Measurements from ENCODE around the gene RPS3.
A peak's percentile ranks its signal among the peaks of the same experiment; 100 is the strongest.
"Not testable (repeated sequence)": the region's sequence is repeated elsewhere in the genome, so short reads cannot be mapped to it uniquely, and the experiment has no call there.

The RPS3 gene

DNA sequence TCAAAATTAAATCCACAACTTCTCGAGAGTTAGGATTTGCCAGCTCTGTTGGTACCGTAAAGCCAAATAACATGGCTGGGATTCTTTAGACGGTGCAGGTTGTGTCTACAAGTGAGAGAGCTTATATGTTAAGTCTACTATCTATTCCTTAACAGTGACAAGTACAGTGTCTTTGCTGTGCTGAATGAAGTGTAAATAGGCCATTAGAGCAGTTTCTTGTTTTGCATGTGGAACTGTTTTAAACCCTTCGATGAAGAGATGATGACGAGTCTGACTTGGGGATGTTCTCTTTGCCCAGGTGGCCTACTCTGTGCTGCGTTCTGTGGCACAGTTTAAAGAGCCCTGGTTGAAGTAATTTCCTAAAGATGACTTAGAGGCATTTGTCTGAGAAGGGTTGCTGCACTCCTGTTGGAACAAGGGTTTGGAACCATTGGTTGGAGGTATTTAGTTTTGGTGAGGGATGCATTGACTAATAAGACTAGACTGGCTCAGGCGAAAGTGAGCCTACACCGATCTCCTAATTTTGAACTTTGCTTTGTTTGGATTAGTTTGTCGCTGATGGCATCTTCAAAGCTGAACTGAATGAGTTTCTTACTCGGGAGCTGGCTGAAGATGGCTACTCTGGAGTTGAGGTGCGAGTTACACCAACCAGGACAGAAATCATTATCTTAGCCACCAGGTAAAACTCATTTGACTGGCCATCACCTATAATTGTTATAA is 988 bp downstream of the RPS3 start:
- Histone ChIP-seq H3K4me3 (ENCODE audit: low read depth, low read length) (peak overlapping the region; percentile 87), H3K36me3 (ENCODE audit: control insufficient read depth, insufficient read depth, low read length) (peaks cover 57% of the 10 kb centered on the region), H3K9me3 (ENCODE audit: control insufficient read depth, insufficient read depth, low read depth, low read length) (no peaks in the 10 kb centered on the region), H3K27ac (ENCODE audit: low read depth, low read length) (peak overlapping the region; percentile 97), H3K4me1 (ENCODE audit: control insufficient read depth, insufficient read depth, low read length) (peaks cover 6% of the 10 kb centered on the region; the same call in 1 of the 2 replicates), H3K9ac (ENCODE audit: low read length) (peak overlapping the region; percentile 90), H3K27me3 (ENCODE audit: control insufficient read depth, insufficient read depth, low read length) (no peaks in the 10 kb centered on the region)

DNA sequence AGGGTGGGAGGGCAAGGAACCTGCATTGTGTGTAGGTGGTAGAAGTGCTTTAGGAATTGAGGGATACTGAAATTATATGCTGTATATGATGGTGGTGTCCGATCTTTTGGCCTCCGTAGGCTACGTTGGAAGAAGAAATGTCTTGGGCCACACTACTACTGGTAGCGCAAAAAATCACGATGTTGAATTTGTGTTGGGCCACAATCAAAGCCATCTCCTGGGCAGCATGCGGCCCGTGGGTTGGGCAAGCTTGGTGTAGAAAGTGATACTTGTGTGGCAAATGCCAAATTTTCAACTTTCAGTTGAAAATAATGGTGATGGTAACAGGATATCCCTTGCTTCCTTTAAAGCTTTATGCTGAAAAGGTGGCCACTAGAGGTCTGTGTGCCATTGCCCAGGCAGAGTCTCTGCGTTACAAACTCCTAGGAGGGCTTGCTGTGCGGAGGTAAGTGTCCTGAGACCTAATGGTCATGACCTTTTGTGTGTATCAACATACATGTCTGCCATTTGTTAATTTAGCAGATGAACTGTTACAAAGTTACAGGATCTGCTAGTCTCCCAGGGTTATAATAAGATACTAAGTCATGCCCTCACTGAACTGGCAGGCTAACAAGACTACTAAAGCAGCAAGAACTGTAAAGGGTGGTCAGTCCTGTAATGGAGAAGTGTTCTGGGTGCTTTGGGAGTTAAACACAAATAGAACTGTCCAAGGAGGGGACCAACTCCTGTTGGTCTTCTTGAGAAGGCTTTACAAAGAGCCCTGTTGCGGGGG is 2.9 kb downstream of the RPS3 start:
- H3K9ac ChIP-seq (ENCODE audit: low read length) = peak overlapping the region; percentile 11

DNA sequence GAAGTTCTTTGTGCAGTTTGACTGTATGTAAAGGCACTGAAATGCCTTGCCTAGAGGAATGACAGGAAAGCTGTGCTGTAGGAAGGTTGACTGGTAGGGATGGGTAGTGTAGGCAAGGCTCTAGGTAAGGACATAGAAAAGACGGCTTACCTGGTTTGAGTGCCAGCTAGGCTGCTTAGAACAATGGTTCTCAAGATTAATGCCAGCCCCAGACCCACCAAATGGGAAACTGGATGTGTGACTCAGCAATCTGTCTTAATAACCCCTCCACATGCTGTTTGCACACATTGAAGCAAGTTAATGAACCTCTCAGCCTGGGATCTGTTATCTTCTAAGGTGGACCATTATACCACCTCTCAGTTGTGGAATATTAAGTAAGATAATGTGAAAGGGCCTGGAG is 3.7 kb downstream of the RPS3 start:
- H3K36me3 ChIP-seq (ENCODE audit: control insufficient read depth, insufficient read depth, low read length) = peaks cover 82% of the 10 kb centered on the region

More for the DNA sequence above, 2.9 kb downstream of the RPS3 start:
- Histone ChIP-seq H3K27me3 (ENCODE audit: control insufficient read depth, insufficient read depth, low read length) (no peaks in the 10 kb centered on the region), H3K4me1 (ENCODE audit: control insufficient read depth, insufficient read depth, low read length) (peaks cover 6% of the 10 kb centered on the region; the same call in 1 of the 2 replicates), H3K4me3 (ENCODE audit: low read depth, low read length) (peak overlapping the region; percentile 87), H3K27ac (ENCODE audit: low read depth, low read length) (0 out of 2 replicates have a peak overlapping the region, but pooled peaks have one; percentile 29), H3K36me3 (ENCODE audit: control insufficient read depth, insufficient read depth, low read length) (peaks cover 75% of the 10 kb centered on the region), H3K9me3 (ENCODE audit: control insufficient read depth, insufficient read depth, low read depth, low read length) (no peaks in the 10 kb centered on the region)

DNA sequence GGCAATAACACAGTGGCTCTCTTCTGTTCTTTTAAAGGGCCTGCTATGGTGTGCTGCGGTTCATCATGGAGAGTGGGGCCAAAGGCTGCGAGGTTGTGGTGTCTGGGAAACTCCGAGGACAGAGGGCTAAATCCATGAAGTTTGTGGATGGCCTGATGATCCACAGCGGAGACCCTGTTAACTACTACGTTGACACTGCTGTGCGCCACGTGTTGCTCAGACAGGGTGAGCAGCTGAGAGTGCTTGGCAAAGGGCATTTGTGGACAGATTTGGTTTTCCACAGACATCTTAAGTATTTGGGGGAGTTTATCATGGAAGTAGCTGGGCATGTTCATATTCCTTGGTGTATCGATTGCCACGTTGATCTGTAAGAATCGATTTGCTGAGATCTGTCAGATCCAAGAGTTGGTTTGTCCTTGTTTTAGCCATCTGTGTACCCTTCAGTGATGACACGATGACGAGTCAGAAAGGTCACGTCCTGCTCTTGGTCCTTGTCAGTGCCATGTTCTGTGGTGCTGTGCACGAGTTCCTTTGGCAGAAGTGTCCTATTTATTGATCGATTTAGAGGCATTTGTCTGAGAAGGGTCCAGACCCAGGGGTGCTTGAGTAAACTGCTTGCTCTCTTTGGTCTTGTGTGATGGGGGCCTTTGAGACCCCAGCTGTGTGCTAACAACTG is 4.8 kb downstream of the RPS3 start:
- Histone ChIP-seq H3K27ac (ENCODE audit: low read depth, low read length) (no peak overlapping the region), H3K9me3 (ENCODE audit: control insufficient read depth, insufficient read depth, low read depth, low read length) (no peaks in the 10 kb centered on the region), H3K36me3 (ENCODE audit: control insufficient read depth, insufficient read depth, low read length) (peaks cover 90% of the 10 kb centered on the region), H3K4me3 (ENCODE audit: low read depth, low read length) (no peak overlapping the region), H3K9ac (ENCODE audit: low read length) (no peak overlapping the region), H3K27me3 (ENCODE audit: control insufficient read depth, insufficient read depth, low read length) (no peaks in the 10 kb centered on the region), H3K4me1 (ENCODE audit: control insufficient read depth, insufficient read depth, low read length) (peaks cover 6% of the 10 kb centered on the region; the same call in 1 of the 2 replicates)

More for the DNA sequence above, 3.7 kb downstream of the RPS3 start:
- no peak overlapping the region for H3K4me3 ChIP-seq (ENCODE audit: low read depth, low read length)
- no peak overlapping the region for H3K27ac ChIP-seq (ENCODE audit: low read depth, low read length)
- H3K9me3 ChIP-seq (ENCODE audit: control insufficient read depth, insufficient read depth, low read depth, low read length) = no peaks in the 10 kb centered on the region
- H3K9ac ChIP-seq (ENCODE audit: low read length) = no peak overlapping the region
- H3K4me1 ChIP-seq (ENCODE audit: control insufficient read depth, insufficient read depth, low read length) = peaks cover 6% of the 10 kb centered on the region; the same call in 1 of the 2 replicates
- H3K27me3 ChIP-seq (ENCODE audit: control insufficient read depth, insufficient read depth, low read length) = no peaks in the 10 kb centered on the region

DNA sequence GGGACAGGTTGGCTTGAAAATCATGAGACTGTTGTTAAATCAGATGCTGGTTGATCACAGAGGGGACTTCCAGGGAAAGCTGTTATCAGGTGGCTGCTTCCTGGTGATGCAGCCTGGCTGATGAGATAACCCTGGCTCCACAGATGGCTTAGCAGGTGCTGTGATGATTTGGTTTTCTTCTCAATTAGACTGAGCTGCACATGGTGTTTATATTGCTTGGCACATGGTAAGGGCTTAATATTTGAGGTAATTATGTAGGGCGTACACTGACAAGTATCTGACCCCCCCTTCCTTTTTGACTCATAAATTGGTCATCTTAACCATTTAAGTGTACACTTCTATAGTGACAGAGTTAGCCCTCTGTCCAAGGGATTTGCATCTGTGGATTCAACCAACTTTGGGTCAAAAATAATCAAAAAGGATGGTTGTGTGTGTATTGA is 7.0 kb downstream of the RPS3 start:
- peaks cover 73% of the 10 kb centered on the region for H3K36me3 ChIP-seq (ENCODE audit: control insufficient read depth, insufficient read depth, low read length)
- no peak overlapping the region for H3K4me3 ChIP-seq (ENCODE audit: low read depth, low read length)
- H3K27me3 ChIP-seq (ENCODE audit: control insufficient read depth, insufficient read depth, low read length) = no peaks in the 10 kb centered on the region
- no peak overlapping the region for H3K27ac ChIP-seq (ENCODE audit: low read depth, low read length)
- peaks cover 6% of the 10 kb centered on the region; the same call in 1 of the 2 replicates for H3K4me1 ChIP-seq (ENCODE audit: control insufficient read depth, insufficient read depth, low read length)
- H3K9ac ChIP-seq (ENCODE audit: low read length) = no peak overlapping the region
- no peaks in the 10 kb centered on the region for H3K9me3 ChIP-seq (ENCODE audit: control insufficient read depth, insufficient read depth, low read depth, low read length)

DNA sequence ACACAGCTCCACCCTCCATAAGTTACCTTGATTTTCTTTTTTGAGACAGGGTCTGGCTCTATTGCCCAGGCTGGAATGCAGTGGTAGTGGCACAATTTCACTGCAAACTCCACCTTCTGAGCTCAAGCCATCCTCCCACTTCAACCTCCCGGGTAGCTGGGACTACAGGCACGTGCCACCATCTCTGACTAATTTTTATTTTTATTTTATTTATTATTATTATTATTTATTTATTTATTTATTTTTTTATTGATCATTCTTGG is 9.6 kb downstream of the RPS3 start:
- no peaks in the 10 kb centered on the region for H3K4me1 ChIP-seq (ENCODE audit: control insufficient read depth, insufficient read depth, low read length)
- H3K9ac ChIP-seq (ENCODE audit: low read length) = no peak overlapping the region
- no peak overlapping the region for H3K27ac ChIP-seq (ENCODE audit: low read depth, low read length)
- H3K9me3 ChIP-seq (ENCODE audit: control insufficient read depth, insufficient read depth, low read depth, low read length) = no peaks in the 10 kb centered on the region
- no peak overlapping the region for H3K4me3 ChIP-seq (ENCODE audit: low read depth, low read length)
- no peaks in the 10 kb centered on the region for H3K27me3 ChIP-seq (ENCODE audit: control insufficient read depth, insufficient read depth, low read length)
- H3K36me3 ChIP-seq (ENCODE audit: control insufficient read depth, insufficient read depth, low read length) = peaks cover 72% of the 10 kb centered on the region

DNA sequence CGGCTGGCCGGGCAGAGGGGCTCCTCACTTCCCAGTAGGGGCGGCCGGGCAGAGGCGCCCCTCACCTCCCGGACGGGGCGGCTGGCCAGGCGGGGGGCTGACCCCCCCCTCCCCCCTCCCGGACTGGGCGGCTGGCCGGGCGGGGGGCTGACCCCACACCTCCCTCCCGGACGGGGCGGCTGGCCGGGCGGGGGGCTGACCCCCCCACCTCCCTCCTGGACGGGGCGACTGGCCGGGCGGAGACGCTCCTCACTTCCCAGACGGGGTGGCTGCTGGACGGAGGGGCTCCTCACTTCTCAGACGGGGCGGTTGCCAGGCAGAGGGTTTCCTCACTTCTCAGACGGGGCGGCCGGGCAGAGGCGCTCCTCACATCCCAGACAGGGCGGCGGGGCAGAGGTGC is 10.7 kb downstream of the RPS3 start:
- not testable (repeated sequence) for H3K9me3 ChIP-seq (ENCODE audit: control insufficient read depth, insufficient read depth, low read depth, low read length); H3K4me1 ChIP-seq (ENCODE audit: control insufficient read depth, insufficient read depth, low read length); H3K27me3 ChIP-seq (ENCODE audit: control insufficient read depth, insufficient read depth, low read length); H3K4me3 ChIP-seq (ENCODE audit: low read depth, low read length); H3K9ac ChIP-seq (ENCODE audit: low read length); H3K27ac ChIP-seq (ENCODE audit: low read depth, low read length)
- H3K36me3 ChIP-seq (ENCODE audit: control insufficient read depth, insufficient read depth, low read length) = peaks cover 69% of the 10 kb centered on the region

DNA sequence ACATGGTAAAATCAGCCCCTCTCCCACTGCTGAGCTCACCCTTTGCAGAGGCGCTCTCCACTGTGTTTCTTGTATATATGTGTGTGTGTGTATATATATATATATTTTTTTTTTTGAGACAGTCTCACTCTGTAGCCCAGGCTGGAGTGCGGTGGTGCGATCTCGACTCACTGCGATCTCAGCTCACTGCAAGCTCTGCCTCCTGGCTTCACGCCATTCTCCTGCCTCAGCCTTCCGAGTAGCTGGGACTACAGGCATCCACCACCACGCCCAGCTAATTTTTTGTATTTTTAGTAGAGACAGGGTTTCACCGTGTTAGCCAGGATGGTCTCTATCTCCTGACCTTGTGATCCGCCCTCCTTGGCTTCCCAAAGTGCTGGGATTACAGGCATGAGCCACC is 13.8 kb downstream of the RPS3 start:
- H3K4me3 ChIP-seq (ENCODE audit: low read depth, low read length); H3K27me3 ChIP-seq (ENCODE audit: control insufficient read depth, insufficient read depth, low read length); H3K9me3 ChIP-seq (ENCODE audit: control insufficient read depth, insufficient read depth, low read depth, low read length); H3K27ac ChIP-seq (ENCODE audit: low read depth, low read length); H3K9ac ChIP-seq (ENCODE audit: low read length); H3K4me1 ChIP-seq (ENCODE audit: control insufficient read depth, insufficient read depth, low read length): not testable (repeated sequence)
- H3K36me3 ChIP-seq (ENCODE audit: control insufficient read depth, insufficient read depth, low read length) = peaks cover 63% of the 10 kb centered on the region

DNA sequence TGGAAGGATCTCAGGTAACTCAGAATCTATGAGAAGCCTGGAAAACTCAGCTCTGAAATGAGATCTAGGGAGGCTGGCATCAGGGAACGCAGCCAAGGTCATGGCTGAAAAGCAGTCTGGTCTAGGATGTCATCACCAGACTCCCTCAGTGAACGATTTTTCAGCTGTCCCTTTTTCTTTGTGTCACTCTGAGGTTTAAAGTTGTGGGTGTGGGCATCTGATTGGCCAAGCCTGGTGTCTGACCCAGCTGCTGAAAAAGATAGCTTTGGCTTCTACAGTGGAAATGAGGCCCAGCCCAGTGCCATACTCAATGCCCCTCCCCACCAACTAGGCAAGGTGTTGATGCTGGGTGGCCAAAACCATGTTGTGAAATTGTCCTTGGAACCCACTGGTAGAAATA is 14.5 kb downstream of the RPS3 start:
- H3K27me3 ChIP-seq (ENCODE audit: control insufficient read depth, insufficient read depth, low read length) = no peaks in the 10 kb centered on the region
- H3K9me3 ChIP-seq (ENCODE audit: control insufficient read depth, insufficient read depth, low read depth, low read length) = no peaks in the 10 kb centered on the region
- H3K9ac ChIP-seq (ENCODE audit: low read length) = no peak overlapping the region
- no peak overlapping the region for H3K27ac ChIP-seq (ENCODE audit: low read depth, low read length)
- H3K4me1 ChIP-seq (ENCODE audit: control insufficient read depth, insufficient read depth, low read length) = no peaks in the 10 kb centered on the region
- peaks cover 57% of the 10 kb centered on the region for H3K36me3 ChIP-seq (ENCODE audit: control insufficient read depth, insufficient read depth, low read length)
- H3K4me3 ChIP-seq (ENCODE audit: low read depth, low read length) = no peak overlapping the region

DNA sequence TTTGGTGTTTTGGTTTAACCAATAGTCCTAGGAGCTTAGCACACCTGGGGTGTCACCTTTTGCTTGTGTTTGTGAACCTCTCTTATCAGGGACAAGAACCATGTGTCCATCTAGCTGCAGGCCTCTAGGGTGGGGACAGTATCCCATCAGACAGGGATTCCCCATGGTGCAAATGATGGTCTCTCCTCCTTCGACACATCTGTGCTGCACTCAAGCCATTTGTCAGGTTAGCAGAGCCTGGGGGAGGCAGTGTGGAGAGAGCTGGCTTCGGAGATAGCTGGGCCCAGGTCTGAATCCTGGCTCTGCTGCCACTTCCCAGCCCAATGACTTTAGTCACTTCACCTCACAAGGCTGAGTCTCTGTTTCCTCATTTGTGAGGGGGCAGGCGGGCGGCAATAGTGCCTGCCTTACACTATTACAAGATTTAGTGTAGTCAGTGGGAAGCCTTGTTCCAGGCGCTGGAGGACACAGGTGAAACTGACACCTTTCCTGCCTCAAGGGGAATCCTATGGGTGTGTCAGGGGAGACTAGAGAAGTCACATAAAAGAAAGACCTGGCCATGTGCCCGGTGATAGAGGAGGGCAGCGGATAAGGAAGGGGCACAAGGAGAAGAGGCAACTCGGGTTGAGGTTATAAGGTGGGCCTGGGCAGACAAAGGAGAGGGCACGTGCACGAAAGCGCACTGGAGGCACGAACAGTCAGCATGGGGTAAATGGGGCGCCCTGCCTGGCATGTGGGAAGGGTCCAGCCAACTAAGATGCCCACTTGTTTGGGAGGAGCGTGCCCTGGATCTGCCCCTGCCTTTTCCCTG is 21.1 kb downstream of the RPS3 start:
- no peaks in the 10 kb centered on the region for H3K27me3 ChIP-seq (ENCODE audit: control insufficient read depth, insufficient read depth, low read length)
- H3K36me3 ChIP-seq (ENCODE audit: control insufficient read depth, insufficient read depth, low read length) = peaks cover 40% of the 10 kb centered on the region
- H3K4me1 ChIP-seq (ENCODE audit: control insufficient read depth, insufficient read depth, low read length) = peaks cover 7% of the 10 kb centered on the region; the same call in 1 of the 2 replicates
- no peaks in the 10 kb centered on the region for H3K9me3 ChIP-seq (ENCODE audit: control insufficient read depth, insufficient read depth, low read depth, low read length)
- no peak overlapping the region for H3K27ac ChIP-seq (ENCODE audit: low read depth, low read length)
- no peak overlapping the region for H3K9ac ChIP-seq (ENCODE audit: low read length)
- H3K4me3 ChIP-seq (ENCODE audit: low read depth, low read length) = no peak overlapping the region
